Neural cell (in vitro differentiated cells): ENCODE data around the gene ACTN4. TPM values are rescaled to one million over a fixed set of nuclear protein-coding genes. Genes with fewer than 3 reads are reported as not detected.

Experiments
- H2AFZ ChIP-seq: fragments of 200-600, 300-800 bp; sonication (generic), shearing (Covaris generic); 2 replicates; pipeline ENCODE4 v1.6.0; 2014; ENCODE audit warnings: low read depth, mild to moderate bottlenecking, antibody characterized with exemption, low read length, moderate library complexity
- H3F3A ChIP-seq: fragments of 200-600 bp; shearing (Covaris generic); 2 replicates; pipeline ENCODE4 v1.6.1; 2016; ENCODE audit warnings: mild to moderate bottlenecking, moderate library complexity, mixed read lengths, antibody characterized with exemption, low read length; ENCODE audit not compliant: insufficient read depth, poor library complexity, severe bottlenecking
- H3K27ac ChIP-seq: fragments of 200-600, 300-800 bp; sonication (generic), shearing (Covaris generic); 2 replicates; pipeline ENCODE4 v1.5.1; 2014; ENCODE audit warnings: mild to moderate bottlenecking, low read length, moderate library complexity
- H3K27me3 ChIP-seq: fragments of 300-800, 200-600 bp; sonication (generic), shearing (Covaris generic); 2 replicates; pipeline ENCODE4 v1.6.0; 2014; ENCODE audit warnings: mild to moderate bottlenecking, low read depth, low read length, moderate library complexity; ENCODE audit not compliant: insufficient read depth
- H3K36me3 ChIP-seq: fragments of 300-800, 200-600 bp; sonication (generic), shearing (Covaris generic); 2 replicates; pipeline ENCODE4 v1.5.1; 2014; ENCODE audit warnings: mild to moderate bottlenecking, antibody characterized with exemption, low read length, moderate library complexity; ENCODE audit not compliant: insufficient read depth
- H3K4me2 ChIP-seq: fragments of 300-800, 200-600 bp; sonication (generic), shearing (Covaris generic); 2 replicates; pipeline ENCODE4 v1.6.0; 2014; ENCODE audit warnings: mild to moderate bottlenecking, low read length
- H3K4me3 ChIP-seq: fragments of 300-800, 200-600 bp; sonication (generic), shearing (Covaris generic); 2 replicates; pipeline ENCODE4 v1.5.1; 2014; ENCODE audit warnings: mild to moderate bottlenecking, low read length, moderate library complexity
- H3K79me2 ChIP-seq: fragments of 200-600 bp; shearing (Covaris generic); replicated peaks from 2 replicates; pipeline ENCODE4 v1.6.0; 2014; ENCODE audit warnings: mild to moderate bottlenecking, low read length, moderate library complexity; ENCODE audit not compliant: insufficient read depth
- H3K9ac ChIP-seq: fragments of 300-800, 200-600 bp; sonication (generic), shearing (Covaris generic); 2 replicates; pipeline ENCODE4 v1.6.1; 2016; ENCODE audit warnings: mild to moderate bottlenecking, low read length, mixed read lengths
- H3K9me2 ChIP-seq: fragments of 200-600 bp; shearing (Covaris generic); 2 replicates; pipeline ENCODE4 v1.6.1; 2016; ENCODE audit warnings: mild to moderate bottlenecking, low read length, mixed read lengths; ENCODE audit not compliant: insufficient read depth
- H3K9me3 ChIP-seq: fragments of 200-600, 300-800 bp; sonication (generic), shearing (Covaris generic); 2 replicates; pipeline ENCODE4 v1.6.1; 2016; ENCODE audit warnings: mild to moderate bottlenecking, mixed run types, low read length, moderate library complexity, mixed read lengths
- H4K20me1 ChIP-seq: fragments of 200-600 bp; shearing (Covaris generic); 2 replicates; pipeline ENCODE4 v1.6.1; 2016; ENCODE audit warnings: mild to moderate bottlenecking, mixed run types; ENCODE audit not compliant: insufficient read depth
- CTCF ChIP-seq: fragments of 450-650 bp; IDR thresholded peaks from 2 replicates; pipeline ENCODE4 v1.5.1; 2014; ENCODE audit warnings: antibody characterized with exemption, mild to moderate bottlenecking, moderate library complexity; ENCODE audit not compliant: poor library complexity, severe bottlenecking
- EP300 ChIP-seq: fragments of 450-650 bp; conservative IDR thresholded peaks from 2 replicates; pipeline ENCODE4 v1.6.1; 2014; ENCODE audit warnings: antibody characterized with exemption, mild to moderate bottlenecking, moderate library complexity; ENCODE audit not compliant: poor library complexity, severe bottlenecking
- EZH2 ChIP-seq: fragments of 200-600, 300-800 bp; shearing (Covaris generic), sonication (generic); IDR thresholded peaks from 2 replicates; pipeline ENCODE4 v1.6.1; 2014; ENCODE audit warnings: antibody characterized with exemption, low read length, borderline replicate concordance, mild to moderate bottlenecking; ENCODE audit not compliant: insufficient read depth, poor library complexity, severe bottlenecking
- MXI1 ChIP-seq: fragments of 450-650 bp; conservative IDR thresholded peaks from 2 replicates; pipeline ENCODE4 v1.6.1; 2014; ENCODE audit warnings: antibody characterized with exemption, mild to moderate bottlenecking; ENCODE audit not compliant: poor library complexity, severe bottlenecking
- POLR2AphosphoS5 ChIP-seq: IDR thresholded peaks from 2 replicates; pipeline ENCODE4 v1.6.1; 2012
- RAD21 ChIP-seq: fragments of 450-650 bp; conservative IDR thresholded peaks from 2 replicates; pipeline ENCODE4 v1.6.1; 2014; ENCODE audit warnings: antibody characterized with exemption, mild to moderate bottlenecking, moderate library complexity
- REST ChIP-seq: IDR thresholded peaks from 2 replicates; pipeline ENCODE4 v1.6.1; 2012; ENCODE audit warnings: borderline replicate concordance
- SMC3 ChIP-seq: fragments of 450-650 bp; conservative IDR thresholded peaks from 2 replicates; pipeline ENCODE4 v1.6.1; 2014; ENCODE audit warnings: antibody characterized with exemption, mild to moderate bottlenecking, moderate library complexity; ENCODE audit not compliant: poor library complexity
- TAF1 ChIP-seq: IDR thresholded peaks from 2 replicates; pipeline ENCODE4 v1.6.1; 2012; ENCODE audit warnings: low read depth
- polyA plus RNA-seq: library from polyadenylated mRNA; depleted of rRNA; stranded (reverse); fragments of >200 nt; gene quantifications from 2 replicates; pipeline ENCODE4 v1.2.3, GENCODE V29; 2014

Gene ACTN4
- polyA plus RNA-seq, 1 donor from 2014 or later: 54.0 TPM

GRCh38 chr19:38726284-38726673 is 78.8 kb downstream of the ACTN4 start:
- Histone ChIP-seq H2AFZ (no peak overlapping the region), H3K9me3 (no peaks in the 10 kb centered on the region), H3K79me2 (no peaks in the 10 kb centered on the region), H3K4me2 (no peak overlapping the region), H3K9ac (no peak overlapping the region), H4K20me1 (no peaks in the 10 kb centered on the region), H3K4me3 (no peak overlapping the region), H3K27ac (no peak overlapping the region), H3K27me3 (no peaks in the 10 kb centered on the region), H3K36me3 (no peaks in the 10 kb centered on the region), H3K9me2 (no peaks in the 10 kb centered on the region), H3F3A (no peaks in the 10 kb centered on the region)
- TF ChIP-seq MXI1 (no peak), RAD21 (no peak), POLR2AphosphoS5 (no peak), EP300 (no peak), EZH2 (no peak), REST (no peak), TAF1 (no peak)

- Histone ChIP-seq H3K4me3 (no peak overlapping the region), H3K4me2 (no peak overlapping the region), H3K27me3 (no peaks in the 10 kb centered on the region), H3K9ac (no peak overlapping the region), H3K36me3 (no peaks in the 10 kb centered on the region), H3K79me2 (no peaks in the 10 kb centered on the region), H3K9me3 (no peaks in the 10 kb centered on the region), H3K27ac (no peak overlapping the region), H3F3A (no peaks in the 10 kb centered on the region), H2AFZ (no peak overlapping the region), H3K9me2 (no peaks in the 10 kb centered on the region), H4K20me1 (no peaks in the 10 kb centered on the region)
- TF ChIP-seq MXI1 (no peak), EZH2 (no peak), POLR2AphosphoS5 (no peak), EP300 (no peak), CTCF (no peak), REST (no peak), RAD21 (no peak), SMC3 (no peak), TAF1 (no peak)
Observed at GRCh38 chr19:38726761-38727301, 79.4 kb downstream of the ACTN4 start.
